Panc1 (cell line): ENCODE results near the gene CXCL17. TPM values are rescaled to one million over a fixed set of nuclear protein-coding genes. Genes with fewer than 3 reads are reported as not detected.

Experiments used
- ATAC-seq: fragments of 200-7000 bp; cut with Tn5 transposase; 2 replicates; pipeline ENCODE4 v1.9.1; 2020; ENCODE audit warnings: mild to moderate bottlenecking, moderate library complexity
- BruUV-seq: library from RNA; stranded (reverse); fragments of 400-500 nt; replicated peaks from 2 replicates; lab custom pipeline; 2021; lab: Mats Ljungman, UMichigan
- CTCF ChIA-PET: fragments of 300-600 bp; sonication (Branson Sonifier 250); formaldehyde crosslinking; loops from one replicate; lab custom pipeline; 2022; ENCODE audit warnings: antibody characterized with exemption; lab: Charles Lee
- POLR2A ChIA-PET: fragments of 300-600 bp; sonication (Branson Sonifier 250); formaldehyde crosslinking; loops from one replicate; lab custom pipeline; 2022; ENCODE audit warnings: antibody characterized with exemption; lab: Charles Lee
- DNase-seq: peaks from one replicate; pipeline ENCODE4 v3.0.0-alpha.2; 2010; ENCODE audit warnings: low read depth, low spot score
- H3K27ac ChIP-seq: 2 replicates; pipeline ENCODE4 v1.5.1; 2011; ENCODE audit warnings: mild to moderate bottlenecking, low read length, inconsistent platforms
- H3K27me3 ChIP-seq: fragments of 200-500 bp; sonication (Bioruptor generic); 2 replicates; pipeline ENCODE4 v1.6.0; 2014; ENCODE audit warnings: low read length, inconsistent platforms; ENCODE audit not compliant: control insufficient read depth, insufficient read depth
- H3K36me3 ChIP-seq: fragments of 200-500 bp; sonication (Bioruptor generic); 2 replicates; pipeline ENCODE4 v1.5.1; 2014; ENCODE audit warnings: inconsistent platforms, mild to moderate bottlenecking, low read length, moderate library complexity; ENCODE audit not compliant: control insufficient read depth, insufficient read depth
- H3K4me1 ChIP-seq: 2 replicates; pipeline ENCODE4 v1.5.1; 2011; ENCODE audit warnings: inconsistent platforms, mild to moderate bottlenecking, low read length, moderate library complexity; ENCODE audit not compliant: control insufficient read depth, insufficient read depth
- H3K4me3 ChIP-seq, 2 experiments: 2 replicates each; pipeline ENCODE4 v1.5.1; 2011 to 2012; ENCODE audit warnings: low read depth in 2 of 2, low read length in 2 of 2, mild to moderate bottlenecking in 2 of 2, inconsistent platforms in 1 of 2, moderate library complexity in 1 of 2
- H3K9me3 ChIP-seq: fragments of 200-500 bp; sonication (Bioruptor generic); 2 replicates; pipeline ENCODE4 v1.5.1; 2014; ENCODE audit warnings: low read depth, mild to moderate bottlenecking, inconsistent platforms, low read length, moderate library complexity; ENCODE audit not compliant: control insufficient read depth, insufficient read depth
- POLR2AphosphoS5 ChIP-seq: IDR thresholded peaks from 2 replicates; pipeline ENCODE4 v1.6.1; 2012; ENCODE audit warnings: mild to moderate bottlenecking, low read depth, low read length, moderate library complexity
- REST ChIP-seq, 2 experiments: IDR thresholded peaks; 2 replicates each; pipeline ENCODE4 v1.6.1; 2011 to 2012; ENCODE audit warnings: low read depth in 2 of 2, control low read depth in 1 of 2, low read length in 1 of 2, mild to moderate bottlenecking in 1 of 2, moderate library complexity in 1 of 2; ENCODE audit not compliant: insufficient read depth in 1 of 2
- SIN3A ChIP-seq: IDR thresholded peaks from 2 replicates; pipeline ENCODE4 v1.6.1; 2012; ENCODE audit warnings: low read depth, mild to moderate bottlenecking, low read length, moderate library complexity, borderline replicate concordance; ENCODE audit not compliant: insufficient read depth
- TCF7L2 ChIP-seq: IDR thresholded peaks from 2 replicates; pipeline ENCODE4 v1.6.1; 2011; ENCODE audit warnings: mild to moderate bottlenecking, low read depth, low read length, inconsistent platforms
- in situ Hi-C: cut with HindIII; loops from 2 replicates; pipeline ENCODE4 v1.10.0; 2016; ENCODE audit warnings: low sequenced_read_pairs, low pct_unique_long_range_greater_than_20kb
- intact Hi-C: fragments of 100-400 bp; cut with micrococcal nuclease; formaldehyde crosslinking; loops from one replicate; pipeline ENCODE4 v1.10.0; 2022; ENCODE audit not compliant: unreplicated experiment
- total RNA-seq: library from RNA; stranded (reverse); gene quantifications from one replicate; pipeline ENCODE4 v1.2.1, GENCODE V29; 2021; ENCODE audit not compliant: unreplicated experiment
- TF ChIP-seq, protein P1 (sequence below): fragments of 450-650 bp; IDR thresholded peaks from 2 replicates; pipeline ENCODE4 v1.5.1; 2017; ENCODE audit warnings: mild to moderate bottlenecking

Gene CXCL17
- total RNA-seq, 1 experiment from 2014 or later: not detected

GRCh38 chr19:42424712-42425131, 18.0 kb downstream of the CXCL17 start:
- POLR2A ChIA-PET: no interaction called here
- in situ Hi-C loops: no loop called here

GRCh38 chr19:42424345-42424707, 18.4 kb downstream of the CXCL17 start:
- Histone ChIP-seq H3K4me1 (no peaks in the 10 kb centered on the region; the same call in 1 of the 2 replicates), H3K27me3 (no peaks in the 10 kb centered on the region), H3K27ac (no peak overlapping the region), H3K4me3 (no peak overlapping the region), H3K9me3 (no peaks in the 10 kb centered on the region), H3K36me3 (no peaks in the 10 kb centered on the region)
- ATAC-seq: no peak
- no TSS peak for BruUV-seq
- in situ Hi-C loops: no loop called here
- intact Hi-C loops: no loop called here
- TF ChIP-seq REST (IDR thresholded peaks at IDR 0.05; ENCODE audit: insufficient read depth in 1 of 2, low read depth in 2 of 2, low read length in 1 of 2) (no peak), POLR2AphosphoS5 (no peak), TCF7L2 (no peak), SIN3A (no peak)
- TF ChIP-seq, protein P1, sequence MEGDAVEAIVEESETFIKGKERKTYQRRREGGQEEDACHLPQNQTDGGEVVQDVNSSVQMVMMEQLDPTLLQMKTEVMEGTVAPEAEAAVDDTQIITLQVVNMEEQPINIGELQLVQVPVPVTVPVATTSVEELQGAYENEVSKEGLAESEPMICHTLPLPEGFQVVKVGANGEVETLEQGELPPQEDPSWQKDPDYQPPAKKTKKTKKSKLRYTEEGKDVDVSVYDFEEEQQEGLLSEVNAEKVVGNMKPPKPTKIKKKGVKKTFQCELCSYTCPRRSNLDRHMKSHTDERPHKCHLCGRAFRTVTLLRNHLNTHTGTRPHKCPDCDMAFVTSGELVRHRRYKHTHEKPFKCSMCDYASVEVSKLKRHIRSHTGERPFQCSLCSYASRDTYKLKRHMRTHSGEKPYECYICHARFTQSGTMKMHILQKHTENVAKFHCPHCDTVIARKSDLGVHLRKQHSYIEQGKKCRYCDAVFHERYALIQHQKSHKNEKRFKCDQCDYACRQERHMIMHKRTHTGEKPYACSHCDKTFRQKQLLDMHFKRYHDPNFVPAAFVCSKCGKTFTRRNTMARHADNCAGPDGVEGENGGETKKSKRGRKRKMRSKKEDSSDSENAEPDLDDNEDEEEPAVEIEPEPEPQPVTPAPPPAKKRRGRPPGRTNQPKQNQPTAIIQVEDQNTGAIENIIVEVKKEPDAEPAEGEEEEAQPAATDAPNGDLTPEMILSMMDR: no peak
- POLR2A ChIA-PET: no interaction called here
- CTCF ChIA-PET: interaction anchor here (0.8 kb wide), 1 partner anchor 11 kb away, joined by 4 read pairs; no protein-coding TSS in a partner anchor
- DNase-seq: no peak

More at GRCh38 chr19:42424712-42425131, 18.0 kb downstream of the CXCL17 start:
- Histone ChIP-seq H3K27ac (no peak overlapping the region), H3K9me3 (no peaks in the 10 kb centered on the region), H3K4me3 (no peak overlapping the region), H3K27me3 (no peaks in the 10 kb centered on the region), H3K36me3 (no peaks in the 10 kb centered on the region), H3K4me1 (no peaks in the 10 kb centered on the region; the same call in 1 of the 2 replicates)
- intact Hi-C loops: loop anchor here (5.0 kb wide), 1 partner anchor 363 kb away; no protein-coding TSS in a partner anchor
- no peak for DNase-seq
- no peak for TF ChIP-seq TCF7L2
- no peak for TF ChIP-seq SIN3A
- TF ChIP-seq POLR2AphosphoS5: no peak
- TF ChIP-seq, protein P1: no peak; the same call in 1 of the 2 replicates
- no peak for TF ChIP-seq REST (IDR thresholded peaks at IDR 0.05; ENCODE audit: insufficient read depth in 1 of 2, low read depth in 2 of 2, low read length in 1 of 2)
- no peak for ATAC-seq
- CTCF ChIA-PET: interaction anchor here (0.8 kb wide), 1 partner anchor 11 kb away, joined by 4 read pairs; no protein-coding TSS in a partner anchor
- BruUV-seq: no TSS peak
